Activated T-cell treated with anti-CD3 and anti-CD28 coated beads, Interleukin-2, amount 50 U/mL, for 48 hours (primary cell): ENCODE data around the gene ART4.
A peak's percentile ranks its signal among the peaks of the same experiment; 100 is the strongest.

ENCODE experiments used
- DNase-seq, 2 experiments: peaks; one replicate each; pipeline ENCODE4 v3.0.0-alpha.2; 2020

Gene ART4

GRCh38 chr12:14810167-14810952 lies 33.0 kb downstream of the ART4 start:
- no peak for DNase-seq

- DNase-seq, result no peak
Measured at GRCh38 chr12:14803830-14804160, 39.5 kb downstream of the ART4 start.

GRCh38 chr12:14803011-14803829 lies 40.1 kb downstream of the ART4 start, which contains the start of the genes C12orf60 and WBP11:
Gene C12orf60, plus strand, starts transcription at chr12:14803670. Its CDS starts 19,266 bp downstream, at chr12:14822936.
Gene WBP11, minus strand, starts transcription at chr12:14803478. Its CDS starts 2,095 bp downstream, at chr12:14801383.
- peak; percentile 86 to 88 for DNase-seq

GRCh38 chr12:14802721-14803010 lies 40.7 kb downstream of the ART4 start:
- no peak for DNase-seq

GRCh38 chr12:14802247-14802646 lies 41.1 kb downstream of the ART4 start:
- no peak for DNase-seq

GRCh38 chr12:14795028-14795448 lies 48.3 kb downstream of the ART4 start:
- DNase-seq, result no peak

- DNase-seq, result no peak
Measured at GRCh38 chr12:14785568-14785967, 57.8 kb downstream of the ART4 start.

GRCh38 chr12:14784471-14784870 lies 58.9 kb downstream of the ART4 start:
- DNase-seq, result no peak

GRCh38 chr12:14782756-14783155 lies 60.6 kb downstream of the ART4 start:
- no peak for DNase-seq

- no peak for DNase-seq
Measured at GRCh38 chr12:14781563-14781962, 61.8 kb downstream of the ART4 start.

- DNase-seq, result no peak
Measured at GRCh38 chr12:14780859-14781258, 62.5 kb downstream of the ART4 start.

GRCh38 chr12:14779834-14780233 lies 63.5 kb downstream of the ART4 start:
- DNase-seq, result no peak

- no peak for DNase-seq
Measured at GRCh38 chr12:14777271-14777670, 66.1 kb downstream of the ART4 start.

- no peak for DNase-seq
Measured at GRCh38 chr12:14776236-14776961, 66.9 kb downstream of the ART4 start.

GRCh38 chr12:14775636-14775980 lies 67.7 kb downstream of the ART4 start:
- no peak for DNase-seq
